Amniotic epithelial cell (primary cell): Measurements from ENCODE around the gene CDHR5.

ENCODE experiments used
- DNase-seq: peaks from one replicate; pipeline ENCODE4 v3.0.0-alpha.2; 2010; ENCODE audit warnings: low read depth

Gene CDHR5

GRCh38 chr11:567011-567628, 57.6 kb downstream of the CDHR5 start:
- DNase-seq, result no peak
